ENCODE data around the gene GDPD3.
"Not testable (repeated sequence)": the region's sequence is repeated elsewhere in the genome, so short reads cannot be mapped to it uniquely, and the experiment has no call there.

GDPD3 gene

DNA sequence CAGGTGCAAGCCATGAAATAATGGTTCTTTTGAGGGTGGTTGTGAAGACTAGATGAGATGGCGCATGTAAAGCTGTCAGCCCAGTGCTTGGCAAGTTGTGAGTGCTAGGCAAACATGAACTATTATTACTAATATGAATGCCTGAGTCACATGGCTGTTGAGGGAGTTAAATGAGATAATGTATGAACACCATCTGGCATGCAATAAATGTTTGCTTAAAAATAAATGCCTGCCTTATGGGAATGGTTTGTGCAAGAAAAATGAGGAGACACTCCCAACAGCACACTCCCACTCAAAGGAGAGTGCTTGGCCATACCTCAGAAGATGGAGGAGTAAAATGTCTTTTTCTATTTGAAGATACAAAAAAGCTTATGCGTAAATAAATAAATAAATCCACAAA lies 6.1 kb upstream of the GDPD3 start:
- TF ChIP-seq CTCF (IDR thresholded peaks at IDR 0.05; ENCODE audit: low read depth, low read length, missing control alignments) = no peak
- in situ Hi-C loops (cut with HindIII; ENCODE audit: low sequenced_read_pairs) = loop anchor here (5.0 to 10.0 kb wide), 3 partner anchors 42 to 255 kb away; partner anchors contain the start of genes MYL11, PPP4C and TBC1D10B
- DNase-seq (ENCODE audit: low read depth) = no peak
- H3K4me3 ChIP-seq (ENCODE audit: low read depth, low read length) = no peak overlapping the region

GRCh38 chr16:30117768-30118167 lies 4.4 kb upstream of the GDPD3 start:
- in situ Hi-C loops (cut with HindIII; ENCODE audit: low sequenced_read_pairs) = loop anchor here (5.0 to 10.0 kb wide), 3 partner anchors 40 to 257 kb away; partner anchors contain the start of genes MYL11, PPP4C and TBC1D10B
- TF ChIP-seq CTCF (IDR thresholded peaks at IDR 0.05; ENCODE audit: low read depth, low read length, missing control alignments) = no peak
- no peak for DNase-seq (ENCODE audit: low read depth)
- no peak overlapping the region for H3K4me3 ChIP-seq (ENCODE audit: low read depth, low read length)

DNA sequence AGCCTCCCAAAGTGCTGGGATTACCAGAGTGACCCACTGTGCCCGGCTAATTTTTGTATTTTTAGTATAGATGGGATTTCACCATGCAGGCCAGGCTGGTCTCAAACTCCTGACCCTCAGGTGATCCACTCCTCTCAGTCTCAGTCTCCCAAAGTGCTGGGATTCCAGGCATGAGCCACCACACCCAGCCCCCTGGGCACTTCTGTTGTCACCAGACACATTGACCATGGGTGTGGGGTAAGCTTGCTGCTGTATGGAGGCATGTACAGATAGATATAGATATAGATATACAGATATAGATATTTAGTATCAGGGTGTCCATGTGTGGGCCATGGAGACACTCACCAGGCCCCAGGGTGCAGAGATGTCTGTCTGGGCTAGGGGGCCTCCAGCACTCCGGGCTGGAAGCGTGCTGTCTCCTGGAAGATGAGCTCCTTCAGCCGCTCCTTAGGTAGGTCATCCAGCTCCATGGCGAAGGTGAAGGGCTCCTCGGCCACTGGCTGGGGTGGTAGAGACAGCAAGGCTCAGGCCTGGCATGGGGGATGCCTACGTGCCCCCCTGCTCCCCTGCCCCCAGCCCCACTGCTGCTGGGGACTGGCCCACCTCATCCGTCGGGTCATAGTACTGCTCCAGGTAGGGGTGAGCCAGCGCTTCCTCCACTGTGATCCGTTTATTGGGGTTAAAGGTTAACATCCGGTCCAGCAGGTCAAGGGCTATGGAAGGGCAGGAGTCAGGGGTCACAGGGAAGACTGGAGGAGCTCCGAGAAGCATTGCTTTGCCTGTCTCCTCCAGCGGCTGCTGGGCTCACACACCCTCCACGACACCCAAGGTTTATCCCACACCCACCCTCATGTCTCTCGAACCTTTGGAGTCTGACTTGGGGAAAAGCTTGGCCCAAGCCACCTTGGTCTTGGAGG lies 3.2 kb upstream of the GDPD3 start:
- no peak overlapping the region for H3K4me3 ChIP-seq (ENCODE audit: low read depth, low read length)
- DNase-seq (ENCODE audit: low read depth) = no peak
- in situ Hi-C loops (cut with HindIII; ENCODE audit: low sequenced_read_pairs) = loop anchor here (5.0 to 10.0 kb wide), 3 partner anchors 39 to 258 kb away; partner anchors contain the start of genes MYL11, PPP4C and TBC1D10B
- TF ChIP-seq CTCF (IDR thresholded peaks at IDR 0.05; ENCODE audit: low read depth, low read length, missing control alignments) = no peak

DNA sequence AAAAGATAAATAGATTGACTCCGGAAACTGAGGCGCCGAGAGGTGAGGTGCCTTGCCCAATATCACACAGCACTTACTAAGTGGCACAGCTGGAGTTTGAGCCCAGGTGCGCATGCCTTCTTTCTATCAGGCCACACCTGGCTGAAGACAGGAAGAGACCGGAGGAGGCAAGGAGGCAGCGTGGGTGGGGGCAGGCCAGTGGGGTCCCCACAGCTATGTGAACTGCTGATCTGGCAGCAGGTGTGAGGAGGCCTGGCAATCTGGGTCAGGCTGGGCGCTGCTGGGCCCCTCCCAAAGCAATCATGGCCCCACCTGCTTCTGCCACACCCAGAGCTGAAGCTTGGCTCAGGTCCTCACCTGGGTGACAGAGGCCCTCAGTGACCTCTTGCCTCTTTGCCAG lies 1.9 kb upstream of the GDPD3 start:
- in situ Hi-C loops (cut with HindIII; ENCODE audit: low sequenced_read_pairs) = loop anchor here (5.0 to 10.0 kb wide), 3 partner anchors 38 to 260 kb away; partner anchors contain the start of genes MYL11, PPP4C and TBC1D10B
- H3K4me3 ChIP-seq (ENCODE audit: low read depth, low read length) = no peak overlapping the region
- no peak for DNase-seq (ENCODE audit: low read depth)
- TF ChIP-seq CTCF (IDR thresholded peaks at IDR 0.05; ENCODE audit: low read depth, low read length, missing control alignments) = no peak

DNA sequence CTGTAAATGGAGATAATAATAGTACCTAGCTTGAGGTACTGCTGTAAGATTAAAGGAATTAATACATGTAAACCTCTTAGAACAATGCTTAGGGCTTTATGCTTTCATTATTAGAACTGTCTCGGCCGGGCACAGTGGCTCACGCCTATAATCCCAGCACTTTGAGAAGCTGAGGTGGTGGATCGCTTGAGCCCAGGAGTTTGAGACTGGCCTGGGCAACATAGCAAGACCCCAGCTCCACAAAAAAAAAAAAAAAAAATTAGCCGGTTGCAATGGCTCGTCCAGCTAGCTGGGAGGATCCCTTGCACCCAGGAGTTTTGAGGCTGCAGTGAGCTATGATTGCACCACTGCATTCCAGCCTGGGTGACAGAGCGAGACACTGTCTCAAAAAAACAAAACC lies 1.5 kb upstream of the GDPD3 start:
- H3K4me3 ChIP-seq (ENCODE audit: low read depth, low read length) = not testable (repeated sequence)

GRCh38 chr16:30114411-30114810 lies 1.1 kb upstream of the GDPD3 start:
- in situ Hi-C loops (cut with HindIII; ENCODE audit: low sequenced_read_pairs) = loop anchor here (10.0 kb wide), 1 partner anchor 260 kb away; the partner anchor contains the start of genes MYL11 and TBC1D10B
- DNase-seq (ENCODE audit: low read depth) = no peak
- TF ChIP-seq CTCF (IDR thresholded peaks at IDR 0.05; ENCODE audit: low read depth, low read length, missing control alignments) = no peak
- no peak overlapping the region for H3K4me3 ChIP-seq (ENCODE audit: low read depth, low read length)

More for the DNA sequence above, 1.5 kb upstream of the GDPD3 start:
- DNase-seq (ENCODE audit: low read depth) = not testable (repeated sequence)
- in situ Hi-C loops (cut with HindIII; ENCODE audit: low sequenced_read_pairs) = loop anchor here (5.0 to 10.0 kb wide), 3 partner anchors 38 to 260 kb away; partner anchors contain the start of genes MYL11, PPP4C and TBC1D10B

Measured in astrocyte of the cerebellum (primary cell).